K562 (cell line): ENCODE measurements around the gene MDH1B. TPM values are rescaled to one million over a fixed set of nuclear protein-coding genes. Genes with fewer than 3 reads are reported as not detected.

ENCODE experiments used
- CBFA2T2 ChIP-seq: fragments of 450-650 bp; conservative IDR thresholded peaks from 2 replicates; pipeline ENCODE4 v1.6.1; 2017; ENCODE audit warnings: mild to moderate bottlenecking
- ETS2 ChIP-seq: IDR thresholded peaks from 2 replicates; pipeline ENCODE4 v1.6.1; 2016; ENCODE audit warnings: borderline replicate concordance, missing genetic modification characterization, mild to moderate bottlenecking, moderate library complexity, missing compliant biosample characterization; ENCODE audit not compliant: poor library complexity, severe bottlenecking
- ETV6 ChIP-seq, 3 experiments: fragments of 150-350 bp in 1 of 3; sonication (generic) in 1 of 3; formaldehyde crosslinking in 1 of 3; IDR thresholded peaks; 2 replicates each; pipeline versions ENCODE4 v1.6.1 to v1.8.0; 2014 to 2022; ENCODE audit warnings: borderline replicate concordance in 2 of 3, low read depth in 2 of 3, antibody characterized with exemption in 1 of 3, low read length in 1 of 3, mild to moderate bottlenecking in 1 of 3, missing genetic modification reagents in 1 of 3
- HNRNPK ChIP-seq: fragments of 200-400 bp; formaldehyde crosslinking; IDR thresholded peaks from one replicate; pipeline ENCODE4 v1.6.1; 2018; ENCODE audit warnings: mild to moderate bottlenecking, low read depth, low read length; ENCODE audit not compliant: poor library complexity, severe bottlenecking
- KAT2B ChIP-seq: IDR thresholded peaks from one replicate; pipeline ENCODE4 v1.6.1; 2012; ENCODE audit warnings: low read depth, mild to moderate bottlenecking, control low read depth, inconsistent platforms, low read length, moderate library complexity
- RBFOX2 ChIP-seq: fragments of 200-400 bp; formaldehyde crosslinking; IDR thresholded peaks from 2 replicates; pipeline ENCODE4 v1.6.1; 2017; ENCODE audit warnings: low read depth, mild to moderate bottlenecking, low read length, moderate library complexity
- polyA plus RNA-seq, 8 experiments: library from polyadenylated mRNA; depleted of rRNA in 4 of 8; stranded (reverse) in 5 of 8; unstranded in 3 of 8; fragments of >200 nt; fragmentation: Nextera tagmentation in 2 of 8; fragmentation: Illumina TruSeq in 1 of 8; extraction: Ambion mirVana in 2 of 8; extraction: Trizol in 1 of 8; gene quantifications; 2 replicates each; pipeline versions ENCODE4 v1.2.1 to v1.2.3, GENCODE V29; 2011 to 2014; ENCODE audit warnings: inconsistent platforms in 1 of 8, missing spikeins in 1 of 8
- total RNA-seq, 7 experiments: library from RNA; depleted of rRNA in 6 of 7; stranded (reverse); fragments of >200 nt in 6 of 7; fragmentation: Illumina TruSeq in 2 of 7; extraction: Trizol in 2 of 7; gene quantifications; 2 replicates each; pipeline versions ENCODE4 v1.2.1 to v1.2.3, GENCODE V29; 2011 to 2021; ENCODE audit warnings: low replicate concordance in 1 of 7
- TF ChIP-seq, protein P1 (sequence below): fragments of 250-450 bp; sonication (Bioruptor Pico); IDR thresholded peaks from 2 replicates; pipeline ENCODE4 v1.5.0; 2020; ENCODE audit warnings: mild to moderate bottlenecking, borderline replicate concordance
- TF ChIP-seq, protein P2 (sequence below): sonication (generic); formaldehyde crosslinking; IDR thresholded peaks from 2 replicates; pipeline ENCODE4 v1.4.0; 2020; ENCODE audit warnings: mild to moderate bottlenecking, missing genetic modification reagents
- TF ChIP-seq, protein P3 (sequence below): sonication (generic); formaldehyde crosslinking; IDR thresholded peaks from 2 replicates; pipeline ENCODE4 v1.8.1; 2023; ENCODE audit warnings: mild to moderate bottlenecking, missing genetic modification reagents

Gene MDH1B
- total and polyA plus RNA-seq, 9 of the 15 experiments (the other 6 are each of a cell fraction or from before 2014, with no cell fraction given), result 0.06 to 0.16 (median 0.14) TPM; not detected in 5

DNA sequence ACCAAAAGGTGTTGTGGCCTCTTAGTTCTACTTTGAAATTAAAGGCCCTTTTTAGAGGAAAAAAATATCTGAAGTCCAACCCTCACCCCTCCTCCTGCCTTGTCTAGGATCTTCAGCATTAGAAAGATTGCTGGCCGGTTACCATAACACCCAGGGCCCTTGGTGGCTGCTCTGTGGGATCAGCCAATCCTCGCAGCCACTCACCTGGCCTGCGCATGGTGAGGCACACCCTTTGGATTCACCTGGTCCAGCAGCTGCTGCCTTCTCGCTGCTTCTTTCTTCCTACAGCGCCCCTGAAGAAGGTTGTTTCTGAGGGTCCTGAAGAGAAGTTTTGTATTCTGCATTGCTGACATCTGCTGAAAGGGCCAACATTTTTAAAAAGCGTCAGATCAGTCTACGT, 72.2 kb downstream of the MDH1B start (continued):
- no peak for TF ChIP-seq ETV6 (IDR thresholded peaks at IDR 0.05; ENCODE audit: borderline replicate concordance in 1 of 2, low read depth in 2 of 2, low read length in 1 of 2)
- no peak for TF ChIP-seq ETV6 (CRISPR knock-in tag; IDR thresholded peaks at IDR 0.05; ENCODE audit: borderline replicate concordance)
- TF ChIP-seq HNRNPK, result no peak
- no peak for TF ChIP-seq KAT2B
- TF ChIP-seq, protein P1, sequence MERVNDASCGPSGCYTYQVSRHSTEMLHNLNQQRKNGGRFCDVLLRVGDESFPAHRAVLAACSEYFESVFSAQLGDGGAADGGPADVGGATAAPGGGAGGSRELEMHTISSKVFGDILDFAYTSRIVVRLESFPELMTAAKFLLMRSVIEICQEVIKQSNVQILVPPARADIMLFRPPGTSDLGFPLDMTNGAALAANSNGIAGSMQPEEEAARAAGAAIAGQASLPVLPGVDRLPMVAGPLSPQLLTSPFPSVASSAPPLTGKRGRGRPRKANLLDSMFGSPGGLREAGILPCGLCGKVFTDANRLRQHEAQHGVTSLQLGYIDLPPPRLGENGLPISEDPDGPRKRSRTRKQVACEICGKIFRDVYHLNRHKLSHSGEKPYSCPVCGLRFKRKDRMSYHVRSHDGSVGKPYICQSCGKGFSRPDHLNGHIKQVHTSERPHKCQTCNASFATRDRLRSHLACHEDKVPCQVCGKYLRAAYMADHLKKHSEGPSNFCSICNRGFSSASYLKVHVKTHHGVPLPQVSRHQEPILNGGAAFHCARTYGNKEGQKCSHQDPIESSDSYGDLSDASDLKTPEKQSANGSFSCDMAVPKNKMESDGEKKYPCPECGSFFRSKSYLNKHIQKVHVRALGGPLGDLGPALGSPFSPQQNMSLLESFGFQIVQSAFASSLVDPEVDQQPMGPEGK (CRISPR knock-in tag), result no peak
- TF ChIP-seq, protein P2, sequence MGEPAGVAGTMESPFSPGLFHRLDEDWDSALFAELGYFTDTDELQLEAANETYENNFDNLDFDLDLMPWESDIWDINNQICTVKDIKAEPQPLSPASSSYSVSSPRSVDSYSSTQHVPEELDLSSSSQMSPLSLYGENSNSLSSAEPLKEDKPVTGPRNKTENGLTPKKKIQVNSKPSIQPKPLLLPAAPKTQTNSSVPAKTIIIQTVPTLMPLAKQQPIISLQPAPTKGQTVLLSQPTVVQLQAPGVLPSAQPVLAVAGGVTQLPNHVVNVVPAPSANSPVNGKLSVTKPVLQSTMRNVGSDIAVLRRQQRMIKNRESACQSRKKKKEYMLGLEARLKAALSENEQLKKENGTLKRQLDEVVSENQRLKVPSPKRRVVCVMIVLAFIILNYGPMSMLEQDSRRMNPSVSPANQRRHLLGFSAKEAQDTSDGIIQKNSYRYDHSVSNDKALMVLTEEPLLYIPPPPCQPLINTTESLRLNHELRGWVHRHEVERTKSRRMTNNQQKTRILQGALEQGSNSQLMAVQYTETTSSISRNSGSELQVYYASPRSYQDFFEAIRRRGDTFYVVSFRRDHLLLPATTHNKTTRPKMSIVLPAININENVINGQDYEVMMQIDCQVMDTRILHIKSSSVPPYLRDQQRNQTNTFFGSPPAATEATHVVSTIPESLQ, result no peak
- TF ChIP-seq, protein P3, sequence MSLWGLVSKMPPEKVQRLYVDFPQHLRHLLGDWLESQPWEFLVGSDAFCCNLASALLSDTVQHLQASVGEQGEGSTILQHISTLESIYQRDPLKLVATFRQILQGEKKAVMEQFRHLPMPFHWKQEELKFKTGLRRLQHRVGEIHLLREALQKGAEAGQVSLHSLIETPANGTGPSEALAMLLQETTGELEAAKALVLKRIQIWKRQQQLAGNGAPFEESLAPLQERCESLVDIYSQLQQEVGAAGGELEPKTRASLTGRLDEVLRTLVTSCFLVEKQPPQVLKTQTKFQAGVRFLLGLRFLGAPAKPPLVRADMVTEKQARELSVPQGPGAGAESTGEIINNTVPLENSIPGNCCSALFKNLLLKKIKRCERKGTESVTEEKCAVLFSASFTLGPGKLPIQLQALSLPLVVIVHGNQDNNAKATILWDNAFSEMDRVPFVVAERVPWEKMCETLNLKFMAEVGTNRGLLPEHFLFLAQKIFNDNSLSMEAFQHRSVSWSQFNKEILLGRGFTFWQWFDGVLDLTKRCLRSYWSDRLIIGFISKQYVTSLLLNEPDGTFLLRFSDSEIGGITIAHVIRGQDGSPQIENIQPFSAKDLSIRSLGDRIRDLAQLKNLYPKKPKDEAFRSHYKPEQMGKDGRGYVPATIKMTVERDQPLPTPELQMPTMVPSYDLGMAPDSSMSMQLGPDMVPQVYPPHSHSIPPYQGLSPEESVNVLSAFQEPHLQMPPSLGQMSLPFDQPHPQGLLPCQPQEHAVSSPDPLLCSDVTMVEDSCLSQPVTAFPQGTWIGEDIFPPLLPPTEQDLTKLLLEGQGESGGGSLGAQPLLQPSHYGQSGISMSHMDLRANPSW (CRISPR knock-in tag), result no peak
- TF ChIP-seq ETS2 (tag), result no peak
- no peak for TF ChIP-seq RBFOX2
- no peak for TF ChIP-seq CBFA2T2
